Fibroblast of mammary gland (primary cell): ENCODE results near the gene CEP63.
A peak's percentile ranks its signal among the peaks of the same experiment; 100 is the strongest.

Experiments
- DNase-seq: peaks from one replicate; pipeline ENCODE4 v3.0.0-alpha.2; 2010; ENCODE audit warnings: low read depth
- H3K4me3 ChIP-seq: 2 replicates; pipeline ENCODE4 v1.5.1; 2011; ENCODE audit warnings: low read depth, mild to moderate bottlenecking, low read length, moderate library complexity; ENCODE audit not compliant: control insufficient read depth
- TF ChIP-seq, protein P1 (sequence below): conservative IDR thresholded peaks from 2 replicates; pipeline ENCODE4 v1.5.1; 2011; ENCODE audit warnings: low read depth, low read length, inconsistent platforms; ENCODE audit not compliant: control insufficient read depth, insufficient read depth

CEP63 gene

DNA sequence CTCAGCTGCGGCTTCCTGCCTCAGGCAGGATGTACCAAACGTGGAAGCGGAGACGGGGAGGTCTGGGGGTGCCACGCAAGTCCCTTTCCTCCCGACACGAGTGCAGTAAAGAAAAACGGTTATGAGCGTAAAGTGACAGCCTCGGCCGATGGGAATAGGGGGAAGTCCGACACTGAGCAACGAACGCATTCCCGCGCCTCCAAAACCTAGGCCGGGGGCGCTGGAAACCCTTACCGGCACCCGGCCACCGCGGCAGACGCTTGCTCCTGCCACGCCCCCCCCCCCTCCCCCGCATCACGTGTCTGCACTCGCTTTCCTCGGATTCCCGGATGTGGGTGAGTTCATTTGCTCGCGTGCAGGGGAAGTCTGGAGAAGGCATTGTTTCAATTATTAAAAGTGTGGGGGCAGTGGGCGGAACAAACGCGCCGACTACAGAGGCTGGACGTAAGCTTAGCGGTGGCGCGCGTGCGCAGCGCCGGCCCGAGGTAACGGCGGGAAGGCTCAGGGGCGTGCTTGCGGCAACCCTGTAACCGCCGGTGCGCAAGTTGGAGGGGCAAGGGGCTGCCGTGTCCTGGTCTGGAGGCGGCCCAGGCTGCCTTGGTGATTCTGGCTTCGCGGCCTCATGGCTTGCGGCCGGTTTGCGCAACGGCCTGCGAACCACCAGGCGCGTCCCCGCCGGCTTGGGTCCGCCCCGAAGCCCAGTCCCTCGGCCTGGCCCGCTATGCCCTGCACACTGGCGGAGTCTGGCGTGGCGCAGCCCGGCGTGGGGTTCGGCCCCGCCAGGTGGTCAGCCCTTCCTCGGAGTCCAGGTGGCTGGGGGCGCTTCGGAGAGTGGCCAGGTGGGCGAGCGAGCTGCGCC, at the start of gene CEP63, which contains the start of gene ANAPC13:
TSS of gene CEP63 (plus strand) at position 340 of the 859 bp plus-strand sequence. CDS start 9,264 bp downstream, outside the sequence.
TSS of gene ANAPC13 (minus strand) at position 268 of the 859 bp plus-strand sequence. CDS start 3,081 bp downstream, outside the sequence.
- DNase-seq, result peak; percentile 99
- TF ChIP-seq, protein P1, sequence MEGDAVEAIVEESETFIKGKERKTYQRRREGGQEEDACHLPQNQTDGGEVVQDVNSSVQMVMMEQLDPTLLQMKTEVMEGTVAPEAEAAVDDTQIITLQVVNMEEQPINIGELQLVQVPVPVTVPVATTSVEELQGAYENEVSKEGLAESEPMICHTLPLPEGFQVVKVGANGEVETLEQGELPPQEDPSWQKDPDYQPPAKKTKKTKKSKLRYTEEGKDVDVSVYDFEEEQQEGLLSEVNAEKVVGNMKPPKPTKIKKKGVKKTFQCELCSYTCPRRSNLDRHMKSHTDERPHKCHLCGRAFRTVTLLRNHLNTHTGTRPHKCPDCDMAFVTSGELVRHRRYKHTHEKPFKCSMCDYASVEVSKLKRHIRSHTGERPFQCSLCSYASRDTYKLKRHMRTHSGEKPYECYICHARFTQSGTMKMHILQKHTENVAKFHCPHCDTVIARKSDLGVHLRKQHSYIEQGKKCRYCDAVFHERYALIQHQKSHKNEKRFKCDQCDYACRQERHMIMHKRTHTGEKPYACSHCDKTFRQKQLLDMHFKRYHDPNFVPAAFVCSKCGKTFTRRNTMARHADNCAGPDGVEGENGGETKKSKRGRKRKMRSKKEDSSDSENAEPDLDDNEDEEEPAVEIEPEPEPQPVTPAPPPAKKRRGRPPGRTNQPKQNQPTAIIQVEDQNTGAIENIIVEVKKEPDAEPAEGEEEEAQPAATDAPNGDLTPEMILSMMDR, result no peak
- peak within 1 kb of the TSS; percentile 76 for H3K4me3 ChIP-seq

DNA sequence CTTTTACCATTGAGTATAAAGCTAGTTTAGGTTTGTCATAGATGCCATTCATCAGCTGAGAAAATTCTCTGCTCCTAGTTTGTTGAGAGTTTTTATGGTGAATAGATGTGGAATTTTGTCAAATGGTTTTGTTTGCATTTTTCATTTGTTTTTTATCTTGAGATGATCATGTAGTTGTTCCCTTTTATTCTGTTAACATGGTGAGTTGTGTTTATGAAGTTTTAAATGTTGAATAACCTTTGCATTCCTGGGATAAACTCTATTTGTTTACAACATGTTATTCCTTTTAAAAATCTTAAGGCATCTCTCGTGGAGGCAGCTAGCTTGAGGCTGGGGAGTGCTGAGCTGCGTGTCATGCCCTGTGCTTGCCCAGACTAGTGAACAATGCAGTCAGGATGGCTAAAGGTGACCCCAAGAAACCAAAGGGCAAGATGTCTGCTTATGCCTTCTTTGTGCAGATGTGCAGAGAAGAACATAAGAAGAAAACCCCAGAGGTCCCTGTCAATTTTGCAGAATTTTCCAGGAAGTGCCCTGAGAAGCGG, 48.6 kb upstream of the CEP63 start:
- no peak overlapping the region for H3K4me3 ChIP-seq
- TF ChIP-seq, protein P1, result no peak
- DNase-seq, result no peak

DNA sequence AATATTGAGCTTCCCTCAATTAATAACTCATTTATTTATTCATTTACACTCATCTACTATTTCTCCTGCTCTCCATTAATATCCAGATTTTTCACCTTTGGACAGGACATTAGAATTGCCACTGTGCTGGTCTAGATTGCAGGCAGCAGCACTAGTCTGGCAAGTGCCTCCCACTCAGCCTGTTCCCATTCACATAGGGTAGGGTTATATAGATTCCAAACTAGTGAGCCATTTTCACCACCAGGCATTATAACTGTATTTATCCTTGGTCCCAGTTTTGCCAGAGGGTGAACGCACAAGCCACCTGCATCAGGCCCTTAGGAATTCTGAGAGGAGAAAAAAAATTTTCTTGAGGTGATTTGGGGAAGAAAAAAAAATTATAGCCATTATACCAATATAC, 44.5 kb upstream of the CEP63 start:
- TF ChIP-seq, protein P1, result no peak
- H3K4me3 ChIP-seq, result no peak overlapping the region
- DNase-seq, result no peak

DNA sequence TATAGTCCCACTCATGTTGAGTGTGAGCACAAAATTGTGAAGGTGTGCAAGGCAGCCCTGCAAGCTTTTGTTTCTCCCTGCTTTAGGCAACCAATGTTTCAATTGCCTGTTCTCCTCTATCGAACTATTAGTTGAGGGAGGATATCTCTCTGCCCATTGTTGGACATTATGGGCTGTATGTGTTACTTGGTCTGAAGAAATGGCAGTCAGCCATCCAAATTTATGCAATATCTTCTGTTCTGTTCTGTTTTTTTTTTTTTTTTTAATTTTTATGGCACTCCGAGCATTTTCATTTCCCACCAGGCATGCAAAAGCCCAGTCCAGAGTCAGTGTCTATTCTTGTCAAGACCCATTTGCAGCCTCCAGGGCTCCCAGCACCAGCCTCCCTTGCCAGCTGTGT, 44.0 kb upstream of the CEP63 start:
- H3K4me3 ChIP-seq, result no peak overlapping the region
- TF ChIP-seq, protein P1, result no peak
- no peak for DNase-seq

DNA sequence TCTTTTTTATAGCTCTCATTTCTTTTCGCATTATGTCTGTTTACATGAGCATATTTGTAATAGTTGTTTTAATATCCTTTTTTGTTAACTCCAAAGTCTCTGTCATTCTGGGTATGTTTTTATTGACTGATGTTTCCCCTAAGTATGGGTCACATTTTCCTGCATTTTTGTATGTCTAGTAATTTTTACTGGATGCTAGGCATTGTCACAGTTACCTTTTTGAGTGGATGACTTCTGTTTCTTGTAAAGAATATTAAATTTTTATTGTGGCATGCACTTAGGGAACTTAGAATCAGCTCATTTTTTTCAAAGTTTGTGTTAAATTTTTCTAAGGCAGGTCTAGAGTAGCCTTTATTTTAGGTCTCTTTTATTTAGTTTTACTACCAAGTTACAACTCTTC, 40.8 kb upstream of the CEP63 start:
- no peak for DNase-seq
- H3K4me3 ChIP-seq, result no peak overlapping the region
- TF ChIP-seq, protein P1, result no peak

DNA sequence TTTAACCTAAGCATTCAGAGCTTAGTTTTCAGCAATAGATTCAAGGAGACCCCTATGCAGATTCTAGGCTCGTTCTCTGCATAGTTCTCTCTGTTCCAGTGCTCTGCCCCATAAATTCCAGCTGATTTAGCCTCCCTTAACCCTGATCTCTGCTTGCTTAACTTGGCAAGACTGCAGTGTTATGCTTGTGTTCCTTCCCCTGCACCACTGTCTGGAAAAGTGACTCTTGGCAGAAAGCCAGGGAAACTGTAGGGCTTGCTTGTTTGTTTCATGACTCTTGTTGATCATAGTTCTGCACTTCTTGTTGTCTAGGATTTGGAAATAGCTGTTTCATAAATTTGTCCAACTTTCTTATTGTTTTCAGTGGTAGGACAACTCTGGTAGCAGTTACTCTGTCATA, 40.2 kb upstream of the CEP63 start:
- TF ChIP-seq, protein P1, result no peak
- DNase-seq, result peak; percentile 86
- no peak overlapping the region for H3K4me3 ChIP-seq
